Heart left ventricle (tissue), 16 donors: ENCODE data around the gene COLEC11. TPM values are rescaled to one million over a fixed set of nuclear protein-coding genes. Genes with fewer than 3 reads are reported as not detected.

Experiments used
- ATAC-seq, 4 donors: fragments of 200-7000 bp; cut with Tn5 transposase; one replicate each; pipeline ENCODE4 v1.9.1; 2020 to 2022; ENCODE audit warnings: moderate library complexity in 4 of 4, mild to moderate bottlenecking in 3 of 4, moderate number of reproducible peaks in 1 of 4
- DNase-seq, 5 donors: peaks; one replicate each; pipeline ENCODE4 v3.0.0-alpha.2; 2020
- H3K27ac ChIP-seq, 12 donors: fragments of 200-600 bp; sonication (generic) in 4 of 12; one replicate each; pipeline versions ENCODE4 v1.5.0 to v1.8.0; 2016 to 2022; ENCODE audit warnings: mild to moderate bottlenecking in 2 of 12
- H3K27me3 ChIP-seq, 9 donors: fragments of 200-600 bp; sonication (generic) in 2 of 9; one replicate each; pipeline versions ENCODE4 v1.5.1 to v1.8.0; 2016 to 2022; ENCODE audit warnings: mild to moderate bottlenecking in 3 of 9
- H3K36me3 ChIP-seq, 9 donors: fragments of 200-600 bp; sonication (generic) in 2 of 9; one replicate each; pipeline versions ENCODE4 v1.5.0 to v1.8.0; 2018 to 2022; ENCODE audit warnings: mild to moderate bottlenecking in 2 of 9
- H3K4me1 ChIP-seq, 12 donors: fragments of 200-600 bp; sonication (generic) in 4 of 12; one replicate each; pipeline versions ENCODE4 v1.5.0 to v1.8.0; 2016 to 2022; ENCODE audit warnings: mild to moderate bottlenecking in 3 of 12
- H3K4me3 ChIP-seq, 12 donors: fragments of 200-600 bp; sonication (generic) in 4 of 12; one replicate each; pipeline versions ENCODE4 v1.5.0 to v1.8.0; 2017 to 2022; ENCODE audit warnings: mild to moderate bottlenecking in 9 of 12, moderate library complexity in 4 of 12
- H3K9me3 ChIP-seq, 12 donors: fragments of 200-600 bp; sonication (generic) in 4 of 12; one replicate each; pipeline versions ENCODE4 v1.5.0 to v1.8.0; 2016 to 2022; ENCODE audit warnings: mild to moderate bottlenecking in 1 of 12
- CTCF ChIP-seq, 12 donors: fragments of 200-600 bp; sonication (generic) in 4 of 12; IDR thresholded peaks; one replicate each; pipeline versions ENCODE4 v1.5.0 to v1.8.0; 2018 to 2022; ENCODE audit warnings: antibody characterized with exemption in 12 of 12, mild to moderate bottlenecking in 5 of 12
- POLR2A ChIP-seq, 2 donors: fragments of 450-650 bp; IDR thresholded peaks; one replicate each; pipeline ENCODE4 v1.6.1; 2017; ENCODE audit warnings: antibody characterized with exemption in 2 of 2, mild to moderate bottlenecking in 2 of 2, moderate library complexity in 2 of 2
- WGBS, 4 donors: extraction: QIAGEN DNeasy Blood & Tissue Kit in 2 of 4; methylation state at CpG; one replicate each; pipeline versions ENCODE4 v1.1.5 to v1.1.7; 2013 to 2018; 5-methylcytosine and 5-hydroxymethylcytosine counted together
- intact Hi-C, 10 donors: fragments of 100-400 bp; cut with DNase I; formaldehyde crosslinking; loops; one replicate each; pipeline versions ENCODE4 v1.11.1 to v1.14.2; 2022
- polyA plus RNA-seq, 2 donors: library from polyadenylated mRNA; stranded (reverse); fragments of 200-250 nt; gene quantifications; one replicate each; pipeline ENCODE4 v1.2.3, GENCODE V29; 2013
- total RNA-seq, 9 donors: library from RNA; depleted of rRNA in 2 of 9; stranded (reverse); fragments of >200 nt in 2 of 9; fragmentation: NEBNext Ultra II Directional in 3 of 9; extraction: Animal tissue kit (Norgen Biotek cat#: 25700) in 3 of 9; gene quantifications; one replicate each; pipeline versions ENCODE4 v1.1.0 to v1.2.4, GENCODE V29; 2016 to 2023
- donor health status: ischemic (EF 13 %, LVEDD 7.1; RV severe dilation, severe dysfunction).
- donor health status: healthy with polysubstance abuse.
- donor health status: DM: no; HTN: yes; CAD: no.
- donor health status: DM: no; HTN: no; CAD: no.
- donor health status: ischemic (EF 25% LVEDD 6.9; RV normal size, moderate dysfunction).
- donor health status: ischemic (EF 25% LVEDD 5.7; RV mildly dilated, moderate dysfunction).
- donor health status: healthy.
- donor health status: DM: yes; HTN: yes; CAD: no.
- donor health status: ischemic (EF 35%, LVEDD 5.7; RV mildly dilated, moderate dysfunction).
- donor health status: nonischemic (EF 11% LVEDD 7.7; RV severe dilation, severe dysfunction).
- donor health status: DM: yes; HTN: yes; CAD: no.
- donor health status: PGD.
- donor health status: ischemic (EF 29% LVEDD 5.4; RV normal size, mild dysfunction).
- donor health status: nonischemic (EF 23%, LVEDD 6.1; RV moderate dilation, normal function).

The COLEC11 gene
- total and polyA plus RNA-seq, 11 donors: 2.3 to 12.5 (median 3.1) TPM

- Histone ChIP-seq H3K9me3 (no peaks in the 10 kb centered on the region), H3K27me3 (no peaks in the 10 kb centered on the region), H3K27ac (no peak overlapping the region), H3K4me3 (no peak overlapping the region), H3K4me1 (peaks cover 0 to 16% (median 10%) of the 10 kb centered on the region in 12 donors), H3K36me3 (peaks cover 0 to 76% (median 73%) of the 10 kb centered on the region in 9 donors)
- DNase-seq (no peak), ATAC-seq (no peak)
- 78 to 86% (median 83%) methylated on average over 10 of the region's 10 CpGs for WGBS, 4 donors
- intact Hi-C loops: loop anchor here in 2 of 10 donors (10.0 kb wide), 2 partner anchors 169 to 179 kb away; partner anchors contain the start of genes EIPR1 (in 1 of the 2) and TRAPPC12 (in 1 of the 2)
- TF ChIP-seq POLR2A (IDR thresholded peaks at IDR 0.05) (no peak), CTCF (IDR thresholded peaks at IDR 0.05) (no peak)
Observed at GRCh38 chr2:3553946-3554345, 41.0 kb upstream of the COLEC11 start.

GRCh38 chr2:3557639-3558204 lies 37.2 kb upstream of the COLEC11 start:
- intact Hi-C loops: loop anchor here in 7 of 10 donors (1.0 to 10.0 kb wide), 6 partner anchors 17 to 183 kb away; partner anchors contain the start of genes RPS7 (in 6 of the 7), EIPR1 (in 3 of the 7), TRAPPC12 (in 3 of the 7) and ADI1 (in 1 of the 7)
- WGBS, 4 donors: 0 to 1% (median 0%) methylated on average over 16 to 40 of the region's 40 CpGs
- DNase-seq (peak in 1 of 5 donors; percentile 40), ATAC-seq (peak in 2 of 4 donors; percentile 26 to 38)
- H3K4me3 ChIP-seq: peak overlapping the region; percentile 76 to 100 (median 98)
- H3K36me3 ChIP-seq: peaks cover 0 to 53% (median 39%) of the 10 kb centered on the region in 9 donors
- H3K27ac ChIP-seq: peak overlapping the region; percentile 81 to 97 (median 90)
- no peaks in the 10 kb centered on the region for H3K9me3 ChIP-seq
- TF ChIP-seq POLR2A (IDR thresholded peaks at IDR 0.05): no peak
- TF ChIP-seq CTCF (IDR thresholded peaks at IDR 0.05): no peak
- peaks cover 0 to 20% (median 14%) of the 10 kb centered on the region in 12 donors for H3K4me1 ChIP-seq
- no peaks in the 10 kb centered on the region for H3K27me3 ChIP-seq

GRCh38 chr2:3558205-3559014 lies 36.5 kb upstream of the COLEC11 start, which contains the start of gene RNASEH1:
RNASEH1 (minus strand) TSS chr2:3558333; CDS start chr2:3558260, 73 bp downstream.
- intact Hi-C loops: loop anchor here in 7 of 10 donors (1.0 to 10.0 kb wide), 6 partner anchors 16 to 184 kb away; partner anchors contain the start of genes RPS7 (in 6 of the 7), EIPR1 (in 3 of the 7), TRAPPC12 (in 3 of the 7) and ADI1 (in 1 of the 7)
- no peaks in the 10 kb centered on the region for H3K27me3 ChIP-seq
- peak within 1 kb of the TSS; percentile 81 to 97 (median 90) for H3K27ac ChIP-seq
- H3K9me3 ChIP-seq: no peaks in the 10 kb centered on the region
- peak within 1 kb of the TSS; percentile 76 to 100 (median 98) for H3K4me3 ChIP-seq
- DNase-seq (peak; percentile 98 to 99 (median 99)), ATAC-seq (peak; percentile 99 to 100 (median 100))
- peaks cover 0 to 20% (median 14%) of the 10 kb centered on the region in 12 donors for H3K4me1 ChIP-seq
- TF ChIP-seq CTCF (IDR thresholded peaks at IDR 0.05): peak in 2 of 12 donors; percentile 11 to 14
- TF ChIP-seq POLR2A (IDR thresholded peaks at IDR 0.05): peak in 1 of 2 donors; percentile 86
- peaks cover 0 to 46% (median 33%) of the 10 kb centered on the region in 9 donors for H3K36me3 ChIP-seq
- 0 to 1% (median 1%) methylated on average over 38 to 67 of the region's 67 CpGs for WGBS, 4 donors
